Measurements from ENCODE around the gene APPL2. TPM values are rescaled to one million over a fixed set of nuclear protein-coding genes. Genes with fewer than 3 reads are reported as not detected.

Gene APPL2
- total and polyA plus RNA-seq, 2 donors (not counting 1 experiment from before 2014, with no cell fraction given): 20.5 to 58.3 TPM

GRCh38 chr12:105156260-105156659 is 79.7 kb downstream of the APPL2 start:
- Histone ChIP-seq H2AFZ (ENCODE audit: insufficient read depth, low read depth, low read length, poor library complexity, severe bottlenecking) (no peak overlapping the region), H3K4me2 (replicated peaks; ENCODE audit: low read depth, low read length, poor library complexity, severe bottlenecking) (no peak overlapping the region), H3K27ac (ENCODE audit: low read length in 2 of 2) (no peak overlapping the region), H3K36me3 (replicated peaks in 1 of 2; ENCODE audit: control extremely low read depth in 1 of 2, control insufficient read depth in 1 of 2, extremely low read depth in 1 of 2, insufficient read depth in 2 of 2, low read length in 1 of 2) (peaks cover 22 to 75% of the 10 kb centered on the region in 2 experiments), H3K4me1 (ENCODE audit: control insufficient read depth in 2 of 2, insufficient read depth in 2 of 2, low read length in 2 of 2) (no peaks in the 10 kb centered on the region), H3K27me3 (replicated peaks in 1 of 4; ENCODE audit: control extremely low read depth in 1 of 4, control insufficient read depth in 3 of 4, insufficient read depth in 4 of 4, low read length in 3 of 4) (no peaks in the 10 kb centered on the region), H3K79me2 (ENCODE audit: control insufficient read depth, insufficient read depth, low read length) (peaks cover 12% of the 10 kb centered on the region), H3K9ac (ENCODE audit: low read length) (no peak overlapping the region), H4K20me1 (ENCODE audit: control insufficient read depth, insufficient read depth, low read length, poor library complexity, severe bottlenecking) (peaks cover 36% of the 10 kb centered on the region), H3K9me3 (ENCODE audit: control extremely low read depth in 1 of 3, control insufficient read depth in 2 of 3, insufficient read depth in 1 of 3, low read length in 2 of 3) (no peaks in the 10 kb centered on the region), H3K4me3 (ENCODE audit: control extremely low read depth in 1 of 5, extremely low read depth in 1 of 5, insufficient read depth in 1 of 5, low read depth in 2 of 5, low read length in 4 of 5) (no peak overlapping the region)
- Mint-ChIP-seq H3K27me3 (no peaks in the 10 kb centered on the region), H3K4me3 (no peak overlapping the region), H3K27ac (no peak overlapping the region), H3K9me3 (ENCODE audit: insufficient read depth) (no peaks in the 10 kb centered on the region), H3K4me1 (no peaks in the 10 kb centered on the region)
- ChIA-PET CTCF (no interaction called here), POLR2A (no interaction called here)
- ATAC-seq (ENCODE audit: low read depth) (no peak), DNase-seq (no peak)
- no CpG with 5 or more reads among the region's 2 CpGs for WGBS (ENCODE audit: insufficient coverage)
- TF ChIP-seq CTCF (IDR thresholded peaks at IDR 0.05) (no peak), EZH2 (IDR thresholded peaks at IDR 0.05; ENCODE audit: borderline replicate concordance, insufficient read depth, low read depth, low read length, poor library complexity, severe bottlenecking) (no peak)
- intact Hi-C loops (cut with micrococcal nuclease): loop anchor here (2.0 to 5.0 kb wide), 2 partner anchors 15 to 39 kb away; no protein-coding TSS in a partner anchor

GRCh38 chr12:105142259-105142658 is 93.7 kb downstream of the APPL2 start:
- Histone ChIP-seq H2AFZ (ENCODE audit: insufficient read depth, low read depth, low read length, poor library complexity, severe bottlenecking) (no peak overlapping the region), H3K9me3 (ENCODE audit: control extremely low read depth in 1 of 3, control insufficient read depth in 2 of 3, insufficient read depth in 1 of 3, low read length in 2 of 3) (no peaks in the 10 kb centered on the region), H3K4me1 (ENCODE audit: control insufficient read depth in 2 of 2, insufficient read depth in 2 of 2, low read length in 2 of 2) (no peaks in the 10 kb centered on the region), H3K27me3 (replicated peaks in 1 of 4; ENCODE audit: control extremely low read depth in 1 of 4, control insufficient read depth in 3 of 4, insufficient read depth in 4 of 4, low read length in 3 of 4) (no peaks in the 10 kb centered on the region), H3K9ac (ENCODE audit: low read length) (no peak overlapping the region), H3K4me2 (replicated peaks; ENCODE audit: low read depth, low read length, poor library complexity, severe bottlenecking) (no peak overlapping the region), H3K27ac (ENCODE audit: low read length in 2 of 2) (no peak overlapping the region), H3K79me2 (ENCODE audit: control insufficient read depth, insufficient read depth, low read length) (peaks cover 4% of the 10 kb centered on the region), H4K20me1 (ENCODE audit: control insufficient read depth, insufficient read depth, low read length, poor library complexity, severe bottlenecking) (peaks cover 35% of the 10 kb centered on the region), H3K4me3 (ENCODE audit: control extremely low read depth in 1 of 5, extremely low read depth in 1 of 5, insufficient read depth in 1 of 5, low read depth in 2 of 5, low read length in 4 of 5) (no peak overlapping the region), H3K36me3 (replicated peaks in 1 of 2; ENCODE audit: control extremely low read depth in 1 of 2, control insufficient read depth in 1 of 2, extremely low read depth in 1 of 2, insufficient read depth in 2 of 2, low read length in 1 of 2) (peaks cover 28 to 82% of the 10 kb centered on the region in 2 experiments)
- H3K27ac Mint-ChIP-seq: no peak overlapping the region
- no peak for DNase-seq
- CTCF ChIA-PET: no interaction called here
- no CpG with 5 or more reads among the region's 3 CpGs for WGBS (ENCODE audit: insufficient coverage)
- intact Hi-C loops (cut with micrococcal nuclease): loop anchor here (2.0 kb wide), 1 partner anchor 13 kb away; no protein-coding TSS in a partner anchor
- TF ChIP-seq EZH2 (IDR thresholded peaks at IDR 0.05; ENCODE audit: borderline replicate concordance, insufficient read depth, low read depth, low read length, poor library complexity, severe bottlenecking): no peak
- no peak for TF ChIP-seq CTCF (IDR thresholded peaks at IDR 0.05)
- H3K9me3 Mint-ChIP-seq (ENCODE audit: insufficient read depth): no peaks in the 10 kb centered on the region
- POLR2A ChIA-PET: no interaction called here
- H3K4me3 Mint-ChIP-seq: no peak overlapping the region
- H3K27me3 Mint-ChIP-seq: no peaks in the 10 kb centered on the region
- H3K4me1 Mint-ChIP-seq: peaks cover 7% of the 10 kb centered on the region
- ATAC-seq (ENCODE audit: low read depth): no peak

Data from B cell (primary cell).